ENCODE data around the gene LCP1.
"Not testable (repeated sequence)": the region's sequence is repeated elsewhere in the genome, so short reads cannot be mapped to it uniquely, and the experiment has no call there.

Gene LCP1

GRCh38 chr13:46181840-46182490 is at the start of gene LCP1:
TSS of gene LCP1 (minus strand) at chr13:46182177. CDS start at chr13:46159662, 22,515 bp downstream.
- peak; percentile 93 for DNase-seq

DNA sequence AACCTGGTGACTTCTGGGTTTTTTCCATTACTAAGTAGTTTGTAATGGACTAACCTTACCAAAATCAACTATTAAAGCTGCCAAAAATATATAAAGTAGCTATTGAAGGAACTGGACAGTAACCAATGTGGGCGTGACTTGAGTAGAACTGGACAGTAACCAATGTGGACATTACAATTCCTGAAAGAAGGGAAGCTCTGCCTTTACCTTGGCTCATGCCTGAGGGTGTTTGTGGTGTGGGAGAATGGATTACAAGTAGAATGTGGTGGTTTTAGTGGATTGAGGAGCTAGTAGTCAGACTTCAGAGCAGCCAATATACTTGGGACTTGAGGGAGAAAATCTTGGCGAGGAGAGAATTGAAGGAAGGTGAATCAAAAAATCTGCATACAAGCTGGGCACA is 47.3 kb upstream of the LCP1 start:
- no peak for DNase-seq

- DNase-seq = not testable (repeated sequence)
Measured at GRCh38 chr13:46220234-46220633, 38.3 kb upstream of the LCP1 start.

DNA sequence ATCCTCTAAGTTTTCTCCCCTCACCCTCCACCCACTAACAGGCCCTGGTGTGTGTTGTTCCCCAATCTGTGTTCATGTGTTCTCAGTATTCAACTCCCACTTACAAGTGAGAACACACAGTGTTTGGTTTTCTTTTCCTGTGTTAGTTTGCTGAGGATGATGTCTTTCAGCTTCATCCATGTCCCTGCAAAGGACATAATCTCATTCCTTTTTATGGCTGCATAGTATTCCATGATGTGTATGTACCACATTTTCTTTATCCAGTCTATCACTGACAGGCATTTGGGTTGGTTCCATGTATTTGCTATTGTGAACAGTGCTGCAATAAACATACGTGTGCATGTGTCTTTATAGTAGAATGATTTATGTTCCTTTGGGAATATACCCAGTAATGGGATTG is 32.8 kb upstream of the LCP1 start:
- DNase-seq = not testable (repeated sequence)

DNA sequence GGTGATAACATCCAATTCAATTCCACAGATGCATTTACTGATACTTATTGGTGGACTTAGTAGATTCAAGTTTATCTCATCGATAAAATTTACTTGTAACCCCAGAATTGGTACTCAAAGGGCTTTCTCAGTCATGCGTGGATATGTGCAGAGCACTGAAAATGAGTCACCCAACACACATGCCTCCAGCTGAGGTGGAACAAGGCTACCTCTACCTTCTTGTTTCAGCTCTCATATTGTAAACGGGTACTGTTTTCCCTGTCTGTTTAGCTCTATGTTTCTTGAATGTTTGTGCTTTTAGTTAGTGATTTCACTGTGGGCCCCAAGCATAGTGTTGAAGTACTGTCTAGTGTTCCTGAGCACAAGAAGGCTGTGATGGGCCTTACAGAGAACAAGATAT is 31.3 kb upstream of the LCP1 start:
- DNase-seq = peak; percentile 19

DNA sequence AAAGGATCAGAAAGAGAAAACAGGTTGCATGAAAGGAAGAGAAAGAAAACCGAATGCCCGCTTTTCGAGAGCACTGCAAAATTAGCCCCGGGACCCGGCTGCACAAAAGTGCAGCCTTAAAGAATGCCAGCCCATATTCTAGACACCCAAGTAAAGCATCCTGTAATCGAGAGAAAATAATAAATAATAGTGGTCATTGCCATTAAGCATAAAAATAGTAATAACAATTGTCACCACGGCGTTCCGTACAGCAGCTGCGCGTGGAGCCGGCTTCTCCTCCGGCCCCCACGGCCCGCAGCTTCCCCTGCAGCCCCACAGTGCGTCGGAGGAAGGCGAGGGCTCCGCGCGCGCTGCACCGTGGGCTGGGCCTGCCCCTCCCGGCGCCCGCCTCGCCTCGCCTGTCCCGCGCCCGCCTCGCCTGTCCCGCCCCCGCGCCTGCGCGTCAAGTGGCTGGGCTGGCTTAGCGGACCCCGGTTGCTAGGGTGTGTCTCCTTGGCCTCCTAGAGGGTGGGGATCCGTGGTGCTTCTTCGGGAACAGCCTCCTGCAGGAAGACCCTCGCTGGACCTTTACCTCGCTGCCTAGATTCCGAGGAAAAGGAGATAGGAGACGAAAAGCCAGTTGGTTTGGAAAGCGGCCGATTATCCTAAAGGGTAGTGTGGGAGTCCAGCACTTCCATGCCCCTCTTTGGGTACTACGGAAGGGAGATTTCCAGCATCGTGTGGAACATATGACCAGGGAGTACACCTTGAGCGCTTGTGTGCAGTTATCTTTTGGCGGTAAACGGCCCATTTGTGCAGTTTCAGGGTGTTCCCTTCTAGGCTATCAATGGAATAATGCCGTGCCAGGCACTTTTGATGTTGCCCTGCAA is 29.7 kb upstream of the LCP1 start, which contains the start of gene LRRC63:
Gene LRRC63, plus strand, starts transcription at position 446 of the 869 bp plus-strand sequence. CDS start 1,107 bp downstream, outside the sequence.
- DNase-seq = peak; percentile 92

GRCh38 chr13:46211116-46211482 is 29.1 kb upstream of the LCP1 start:
- peak; percentile 54 for DNase-seq

DNA sequence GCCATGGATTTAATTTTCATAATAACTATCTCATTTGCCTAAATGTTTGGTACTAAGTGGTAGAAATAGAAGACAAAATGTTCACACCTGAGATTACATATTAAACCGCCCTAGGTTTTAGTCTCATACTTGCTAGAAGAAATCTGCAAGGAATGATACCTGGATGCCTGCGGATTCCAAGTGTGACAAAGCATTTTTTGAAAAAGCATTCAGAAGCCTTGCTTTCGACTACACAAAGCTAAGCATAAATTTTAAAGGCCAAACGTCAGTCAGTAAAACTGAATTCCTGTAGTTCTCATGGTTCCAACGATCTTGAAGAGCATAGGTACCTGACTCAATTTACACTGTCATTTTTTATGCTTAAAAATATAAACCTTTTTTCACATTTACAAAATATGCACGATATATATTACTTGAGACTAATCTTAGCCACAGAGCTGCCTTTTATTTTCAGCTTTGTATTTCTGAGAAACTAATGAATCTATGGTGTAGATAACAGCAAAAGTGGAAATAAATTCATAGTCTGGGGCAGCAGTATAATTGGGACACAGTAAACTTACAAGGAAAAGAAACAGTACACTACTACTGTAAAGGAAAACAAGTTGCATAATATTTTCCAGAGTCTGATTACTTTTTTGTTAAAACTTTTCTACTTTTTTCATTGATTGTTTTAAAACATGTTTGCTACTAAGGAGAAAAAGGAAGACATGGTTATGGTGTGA is 28.5 kb upstream of the LCP1 start:
- DNase-seq = no peak

DNA sequence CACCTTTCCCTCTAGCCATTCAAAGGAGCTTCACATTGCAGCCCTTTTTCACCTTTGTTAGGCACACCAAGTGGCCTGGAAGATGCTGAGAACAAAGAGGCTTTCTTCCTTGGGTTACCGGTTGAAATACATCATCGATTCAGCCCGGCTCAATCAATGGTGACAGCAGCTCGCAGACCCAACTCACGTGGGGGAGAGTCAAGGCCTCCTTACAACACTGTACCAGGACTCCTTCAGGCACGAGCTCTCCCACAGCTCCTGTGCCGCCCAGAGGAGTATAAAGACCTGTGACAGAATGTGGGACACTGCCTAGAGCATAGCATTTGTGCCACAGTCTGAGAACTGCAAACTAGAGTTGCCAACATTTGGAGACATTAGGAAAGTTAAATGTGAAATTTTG is 25.9 kb upstream of the LCP1 start:
- DNase-seq = no peak

- DNase-seq = no peak
Measured at GRCh38 chr13:46206143-46206542, 24.2 kb upstream of the LCP1 start.

DNA sequence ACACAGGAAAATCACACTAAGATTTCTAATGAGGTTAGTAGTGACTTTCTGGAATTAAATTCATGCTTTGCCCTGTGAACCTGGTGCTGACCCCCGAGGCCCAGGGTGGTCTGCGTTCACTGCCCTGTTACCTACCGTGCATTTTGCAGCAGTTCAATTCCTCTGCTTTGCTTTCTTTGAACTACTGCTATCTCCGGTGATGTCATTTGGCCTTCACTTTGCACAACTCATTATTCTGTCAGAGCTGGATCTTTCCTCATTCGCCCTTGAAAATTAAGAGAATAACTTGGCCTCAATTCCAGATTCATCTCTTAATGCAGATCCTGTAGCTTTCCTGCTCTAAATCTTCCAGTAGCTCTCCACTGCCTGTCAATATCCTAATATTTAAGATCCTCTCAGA is 21.0 kb upstream of the LCP1 start:
- no peak for DNase-seq

- peak; percentile 41 for DNase-seq
Measured at GRCh38 chr13:46202188-46202795, 20.3 kb upstream of the LCP1 start.

- no peak for DNase-seq
Measured at GRCh38 chr13:46198696-46199193, 16.8 kb upstream of the LCP1 start.

- no peak for DNase-seq
Measured at GRCh38 chr13:46197299-46198048, 15.5 kb upstream of the LCP1 start.

DNA sequence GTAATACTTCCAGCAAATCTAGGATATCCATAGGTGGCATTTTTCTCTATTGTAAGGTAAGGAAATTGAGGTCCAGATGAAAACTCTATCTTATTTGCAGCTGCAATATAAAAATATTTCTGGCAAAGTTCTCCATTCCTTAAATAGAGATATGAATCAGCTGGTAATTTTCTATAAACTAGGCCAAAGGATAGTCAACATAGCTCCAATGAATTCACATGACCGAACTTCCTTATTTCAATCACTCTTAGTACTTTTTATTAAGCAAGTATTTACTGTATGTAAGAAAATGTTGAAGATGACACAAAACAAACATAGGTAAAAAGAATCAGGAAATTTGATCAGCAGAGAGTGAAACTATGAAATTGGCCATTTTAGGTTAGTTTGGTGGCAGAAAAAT is 13.0 kb upstream of the LCP1 start:
- no peak for DNase-seq

GRCh38 chr13:46192412-46192811 is 10.4 kb upstream of the LCP1 start:
- no peak for DNase-seq

DNA sequence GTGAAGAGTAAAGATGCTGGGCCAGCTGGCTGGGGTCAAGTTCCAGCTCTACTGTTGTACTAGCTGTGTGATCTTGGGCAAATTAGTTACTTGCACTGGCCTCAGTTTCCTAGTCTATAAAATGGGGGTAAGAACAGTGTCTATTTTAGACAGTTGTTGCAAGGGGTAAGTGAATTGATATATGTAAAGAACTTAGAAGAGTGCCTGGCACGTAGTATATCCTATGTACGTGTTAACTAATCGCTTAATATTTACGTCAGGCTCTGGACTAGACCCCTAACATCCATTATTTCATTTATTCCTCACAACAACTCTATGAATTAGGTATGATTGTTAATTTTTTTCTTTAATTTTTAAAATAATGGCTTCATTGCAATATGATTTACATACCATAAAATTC is 3.7 kb upstream of the LCP1 start:
- DNase-seq = no peak

DNA sequence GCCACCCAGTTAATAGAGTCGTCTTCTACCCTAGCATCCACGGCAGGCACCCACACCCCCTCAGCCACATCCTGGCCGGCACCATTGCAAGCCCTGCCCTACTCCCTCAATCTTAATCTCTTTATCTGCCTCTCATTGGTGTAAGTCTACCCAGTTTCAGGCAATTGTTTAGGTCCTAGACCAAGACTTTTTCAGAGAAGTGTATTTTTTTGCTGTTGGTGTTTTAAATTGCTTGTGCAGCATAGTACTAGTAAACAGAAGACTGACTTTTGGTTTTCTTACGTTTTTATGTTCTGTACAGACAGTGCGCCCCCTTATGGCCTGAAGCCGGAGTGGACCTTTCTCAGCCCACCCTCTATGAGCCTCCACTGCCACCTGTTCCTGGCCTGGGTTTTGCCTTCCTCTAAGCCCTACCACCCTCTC is 2.3 kb upstream of the LCP1 start:
- DNase-seq = peak; percentile 86

DNA sequence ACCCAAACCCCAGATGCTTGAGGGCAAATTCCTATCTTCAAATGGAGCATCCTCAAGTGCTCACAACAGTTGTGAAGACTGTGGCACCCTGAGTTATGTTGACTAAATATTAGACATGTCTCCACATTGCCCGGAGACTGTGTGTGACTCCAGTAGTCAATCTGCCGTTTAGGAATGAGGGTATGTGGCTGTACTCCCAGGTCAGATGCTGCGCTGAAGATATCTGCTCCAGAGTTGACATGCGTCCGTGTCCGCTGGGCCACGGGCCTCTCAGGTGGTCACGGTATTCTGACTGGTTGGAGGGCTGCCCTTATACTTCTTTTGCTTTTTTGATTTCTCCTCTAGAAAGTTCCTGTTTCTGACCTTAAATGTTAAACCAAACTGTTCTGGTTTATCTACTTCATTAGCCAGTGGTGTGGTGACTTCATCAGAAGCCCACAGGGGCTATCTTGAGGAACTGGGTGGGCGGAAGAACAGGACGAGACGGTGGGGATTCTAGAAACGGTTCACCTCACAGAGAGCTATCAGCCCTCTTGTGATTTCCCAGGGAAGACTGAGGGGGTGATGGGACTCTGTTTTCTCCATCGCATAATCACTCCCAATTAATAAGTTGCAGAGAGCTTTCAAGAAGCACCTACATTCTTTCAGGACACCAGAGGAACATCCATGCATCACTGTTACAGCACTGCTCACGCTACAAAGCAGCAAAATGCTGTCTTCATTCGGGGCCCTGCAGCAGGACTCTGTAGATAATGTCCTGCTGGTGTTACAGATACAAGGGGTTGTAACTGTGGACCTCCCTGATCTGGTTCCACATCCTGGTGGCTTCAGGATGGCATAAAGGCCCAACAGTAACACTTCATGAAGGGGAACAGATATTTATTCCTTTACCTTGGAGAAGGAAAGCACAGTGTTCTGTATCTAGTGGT is 1.3 kb upstream of the LCP1 start:
- DNase-seq = no peak

- peak; percentile 45 for DNase-seq
Measured at GRCh38 chr13:46182491-46182877, 507 bp upstream of the LCP1 start.

DNA sequence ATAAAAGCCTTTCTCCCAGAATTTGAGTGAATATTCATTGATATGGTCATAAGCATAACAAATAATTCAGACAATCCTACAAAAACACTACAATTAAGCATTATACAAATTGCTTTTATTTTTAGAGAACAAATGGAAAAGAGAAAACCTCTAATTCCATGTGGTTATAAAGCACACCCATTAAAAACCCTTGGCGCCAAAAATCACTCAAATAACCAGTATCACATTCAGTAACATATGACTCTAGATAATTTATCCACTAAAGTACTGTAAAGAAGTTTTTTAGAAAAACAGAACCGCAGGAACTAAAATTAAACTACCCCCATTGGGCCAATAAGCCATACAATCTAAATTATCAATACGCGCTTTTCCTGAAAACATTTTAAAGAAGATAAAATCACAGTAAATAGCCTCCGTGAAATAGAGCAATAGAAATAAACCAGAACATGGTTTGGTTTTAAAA is 569 bp downstream of the LCP1 start:
- no peak for DNase-seq
